Measurements from ENCODE around the gene TMEM225B.
"Not testable (repeated sequence)": the region's sequence is repeated elsewhere in the genome, so short reads cannot be mapped to it uniquely, and the experiment has no call there.

The TMEM225B gene

GRCh38 chr7:99652671-99653070, 54.6 kb downstream of the TMEM225B start:
- no peak overlapping the region for H3K4me3 ChIP-seq (ENCODE audit: low read length)
- H3K27me3 ChIP-seq (ENCODE audit: low read depth, low read length), result no peaks in the 10 kb centered on the region
- H3K36me3 ChIP-seq (replicated peaks; ENCODE audit: low read depth, low read length), result no peaks in the 10 kb centered on the region
- no peak overlapping the region for H3K9ac ChIP-seq (ENCODE audit: low read length)
- no peak overlapping the region for H3K4me2 ChIP-seq (ENCODE audit: low read length)
- no peaks in the 10 kb centered on the region for H3K79me2 ChIP-seq (ENCODE audit: low read length)
- H3K9me3 ChIP-seq (ENCODE audit: insufficient read depth, low read length), result no peaks in the 10 kb centered on the region
- no peak for TF ChIP-seq CTCF (IDR thresholded peaks at IDR 0.05; ENCODE audit: low read depth, low read length)
- no peak for TF ChIP-seq EZH2phosphoT487 (IDR thresholded peaks at IDR 0.05; ENCODE audit: low read depth)
- H4K20me1 ChIP-seq (ENCODE audit: insufficient read depth, low read length), result no peaks in the 10 kb centered on the region
- H3K27ac ChIP-seq (ENCODE audit: low read length), result no peak overlapping the region
- H3K4me1 ChIP-seq (ENCODE audit: low read length), result no peaks in the 10 kb centered on the region
- H2AFZ ChIP-seq (ENCODE audit: low read depth, low read length), result no peak overlapping the region

- H3K4me1 ChIP-seq (ENCODE audit: low read length); H3K4me2 ChIP-seq (ENCODE audit: low read length); H3K27ac ChIP-seq (ENCODE audit: low read length); H3K9me3 ChIP-seq (ENCODE audit: insufficient read depth, low read length); H3K9ac ChIP-seq (ENCODE audit: low read length); H4K20me1 ChIP-seq (ENCODE audit: insufficient read depth, low read length); H3K27me3 ChIP-seq (ENCODE audit: low read depth, low read length); H3K79me2 ChIP-seq (ENCODE audit: low read length); H3K4me3 ChIP-seq (ENCODE audit: low read length); H3K36me3 ChIP-seq (replicated peaks; ENCODE audit: low read depth, low read length); H2AFZ ChIP-seq (ENCODE audit: low read depth, low read length): not testable (repeated sequence)
Observed at GRCh38 chr7:99653269-99653668, 55.2 kb downstream of the TMEM225B start.

- Histone ChIP-seq H3K9ac (ENCODE audit: low read length) (no peak overlapping the region), H3K9me3 (ENCODE audit: insufficient read depth, low read length) (no peaks in the 10 kb centered on the region), H2AFZ (ENCODE audit: low read depth, low read length) (no peak overlapping the region), H3K4me3 (ENCODE audit: low read length) (no peak overlapping the region), H3K36me3 (replicated peaks; ENCODE audit: low read depth, low read length) (no peaks in the 10 kb centered on the region), H4K20me1 (ENCODE audit: insufficient read depth, low read length) (no peaks in the 10 kb centered on the region), H3K4me1 (ENCODE audit: low read length) (no peaks in the 10 kb centered on the region), H3K27ac (ENCODE audit: low read length) (no peak overlapping the region), H3K4me2 (ENCODE audit: low read length) (no peak overlapping the region), H3K79me2 (ENCODE audit: low read length) (no peaks in the 10 kb centered on the region), H3K27me3 (ENCODE audit: low read depth, low read length) (no peaks in the 10 kb centered on the region)
- TF ChIP-seq CTCF (IDR thresholded peaks at IDR 0.05; ENCODE audit: low read depth, low read length), result no peak
- no peak for TF ChIP-seq EZH2phosphoT487 (IDR thresholded peaks at IDR 0.05; ENCODE audit: low read depth)
Observed at GRCh38 chr7:99653754-99654153, 55.7 kb downstream of the TMEM225B start.

DNA sequence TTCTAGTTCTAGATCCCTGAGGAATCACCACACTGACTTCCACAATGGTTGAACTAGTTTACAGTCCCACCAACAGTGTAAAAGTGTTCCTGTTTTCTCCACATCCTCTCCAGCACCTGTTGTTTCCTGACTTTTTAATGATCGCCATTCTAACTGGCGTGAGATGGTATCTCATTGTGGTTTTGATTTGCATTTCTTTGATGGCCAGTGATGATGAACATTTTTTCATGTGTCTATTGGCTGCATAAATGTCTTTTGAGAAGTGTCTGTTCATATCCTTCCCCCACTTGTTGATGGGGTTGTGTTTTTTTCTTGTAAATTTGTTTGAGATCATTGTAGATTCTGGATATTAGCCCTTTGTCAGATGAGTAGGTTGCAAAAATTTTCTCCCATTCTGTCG, 56.6 kb downstream of the TMEM225B start:
- H3K4me2 ChIP-seq (ENCODE audit: low read length); H4K20me1 ChIP-seq (ENCODE audit: insufficient read depth, low read length); H3K9ac ChIP-seq (ENCODE audit: low read length); H2AFZ ChIP-seq (ENCODE audit: low read depth, low read length); H3K4me1 ChIP-seq (ENCODE audit: low read length); H3K27me3 ChIP-seq (ENCODE audit: low read depth, low read length); H3K27ac ChIP-seq (ENCODE audit: low read length); H3K4me3 ChIP-seq (ENCODE audit: low read length); H3K36me3 ChIP-seq (replicated peaks; ENCODE audit: low read depth, low read length); H3K79me2 ChIP-seq (ENCODE audit: low read length); H3K9me3 ChIP-seq (ENCODE audit: insufficient read depth, low read length): not testable (repeated sequence)

DNA sequence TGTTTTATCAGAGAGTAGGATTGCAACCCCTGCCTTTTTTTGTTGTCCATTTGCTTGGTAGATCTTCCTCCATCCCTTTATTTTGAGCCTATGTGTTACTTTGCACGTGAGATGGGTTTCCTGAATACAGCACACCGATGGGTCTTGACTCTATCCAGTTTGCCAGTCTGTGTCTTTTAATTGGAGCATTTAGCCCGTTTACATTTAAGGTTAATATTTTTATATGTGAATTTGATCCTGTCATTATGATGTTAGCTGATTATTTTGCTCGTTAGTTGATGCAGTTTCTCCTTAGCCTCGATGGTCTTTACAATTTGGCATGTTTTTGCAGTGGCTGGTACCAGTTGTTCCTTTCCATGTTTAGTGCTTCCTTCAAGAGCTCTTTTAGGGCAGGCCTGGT, 59.8 kb downstream of the TMEM225B start:
- H3K9ac ChIP-seq (ENCODE audit: low read length); H4K20me1 ChIP-seq (ENCODE audit: insufficient read depth, low read length); H3K79me2 ChIP-seq (ENCODE audit: low read length); H3K9me3 ChIP-seq (ENCODE audit: insufficient read depth, low read length); H2AFZ ChIP-seq (ENCODE audit: low read depth, low read length); H3K36me3 ChIP-seq (replicated peaks; ENCODE audit: low read depth, low read length); H3K4me3 ChIP-seq (ENCODE audit: low read length); H3K27me3 ChIP-seq (ENCODE audit: low read depth, low read length); H3K27ac ChIP-seq (ENCODE audit: low read length); H3K4me2 ChIP-seq (ENCODE audit: low read length); H3K4me1 ChIP-seq (ENCODE audit: low read length): not testable (repeated sequence)

All from OCI-LY3 (cell line).